ENCODE data around the gene CLSTN3.

Gene CLSTN3

DNA sequence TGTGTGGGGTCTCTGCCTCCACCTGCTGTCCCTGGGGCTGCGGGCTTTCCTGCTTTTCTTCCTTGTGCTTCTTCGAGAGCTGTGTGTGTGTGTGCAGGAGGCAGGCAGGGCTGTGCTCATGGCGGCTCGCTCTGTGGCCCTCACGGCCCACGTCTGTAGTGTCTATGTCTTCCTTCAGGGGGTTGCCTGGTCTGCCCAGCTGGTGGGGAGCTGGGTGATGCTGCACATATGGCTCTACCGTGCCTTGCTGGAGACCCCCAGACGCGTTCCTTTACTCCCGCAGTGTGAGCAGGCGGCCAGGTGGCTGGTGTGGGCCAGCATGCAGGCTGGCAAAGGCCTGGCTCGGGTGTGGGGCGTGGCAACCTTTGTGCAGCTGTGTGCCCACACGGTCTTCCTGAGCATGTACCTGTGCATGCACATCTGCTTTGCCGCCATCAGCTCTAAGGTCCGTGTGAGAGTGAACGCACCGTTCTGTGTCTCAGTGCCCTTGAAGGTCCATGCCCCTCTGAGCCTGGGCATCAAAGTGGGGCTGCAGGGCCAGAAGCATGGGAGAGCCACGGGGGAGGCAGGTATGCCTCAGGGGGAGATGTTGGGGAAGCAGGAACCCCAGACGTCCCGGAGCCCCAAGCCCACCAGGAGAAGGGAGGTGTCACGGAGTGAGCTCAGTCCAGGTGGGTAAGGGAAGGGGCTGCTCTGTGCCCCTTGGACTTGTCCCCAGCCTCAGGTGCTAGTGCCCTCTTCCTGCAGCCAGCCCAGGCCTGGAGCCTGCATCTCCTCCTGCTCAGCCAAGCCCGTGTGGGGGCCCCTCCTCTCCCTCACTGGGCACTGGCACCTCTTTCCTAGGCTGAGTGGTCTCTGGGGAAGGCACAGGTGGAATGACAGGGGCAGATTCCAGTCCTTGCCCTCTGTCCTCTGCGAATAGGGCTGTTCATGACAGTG is 26.4 kb downstream of the CLSTN3 start:
- Histone ChIP-seq H3K4me1 (ENCODE audit: control insufficient read depth, low read depth, low read length) (no peaks in the 10 kb centered on the region), H3K36me3 (ENCODE audit: control insufficient read depth, low read depth, low read length) (no peaks in the 10 kb centered on the region), H3K9me3 (ENCODE audit: control insufficient read depth, low read depth, low read length) (no peaks in the 10 kb centered on the region), H3K27ac (ENCODE audit: low read length) (no peak overlapping the region), H3K9ac (ENCODE audit: low read length) (no peak overlapping the region), H3K27me3 (ENCODE audit: control insufficient read depth, insufficient read depth, low read length) (no peaks in the 10 kb centered on the region), H3K4me3 (ENCODE audit: low read length) (no peak overlapping the region)

- Histone ChIP-seq H3K4me3 (ENCODE audit: low read length) (no peak overlapping the region), H3K4me1 (ENCODE audit: control insufficient read depth, low read depth, low read length) (no peaks in the 10 kb centered on the region), H3K27ac (ENCODE audit: low read length) (no peak overlapping the region), H3K27me3 (ENCODE audit: control insufficient read depth, insufficient read depth, low read length) (no peaks in the 10 kb centered on the region), H3K36me3 (ENCODE audit: control insufficient read depth, low read depth, low read length) (no peaks in the 10 kb centered on the region), H3K9ac (ENCODE audit: low read length) (no peak overlapping the region), H3K9me3 (ENCODE audit: control insufficient read depth, low read depth, low read length) (no peaks in the 10 kb centered on the region)
Observed at GRCh38 chr12:7157391-7157790, 27.2 kb downstream of the CLSTN3 start.

GRCh38 chr12:7158781-7159609 is 28.8 kb downstream of the CLSTN3 start:
- Histone ChIP-seq H3K27ac (ENCODE audit: low read length) (no peak overlapping the region), H3K9ac (ENCODE audit: low read length) (no peak overlapping the region), H3K4me3 (ENCODE audit: low read length) (no peak overlapping the region), H3K4me1 (ENCODE audit: control insufficient read depth, low read depth, low read length) (peaks cover 3% of the 10 kb centered on the region), H3K9me3 (ENCODE audit: control insufficient read depth, low read depth, low read length) (no peaks in the 10 kb centered on the region), H3K36me3 (ENCODE audit: control insufficient read depth, low read depth, low read length) (no peaks in the 10 kb centered on the region), H3K27me3 (ENCODE audit: control insufficient read depth, insufficient read depth, low read length) (peaks cover 11% of the 10 kb centered on the region)

- no peak overlapping the region for H3K4me3 ChIP-seq (ENCODE audit: low read length)
- H3K27ac ChIP-seq (ENCODE audit: low read length), result no peak overlapping the region
- H3K36me3 ChIP-seq (ENCODE audit: control insufficient read depth, low read depth, low read length), result no peaks in the 10 kb centered on the region
- peaks cover 3% of the 10 kb centered on the region for H3K4me1 ChIP-seq (ENCODE audit: control insufficient read depth, low read depth, low read length)
- H3K9me3 ChIP-seq (ENCODE audit: control insufficient read depth, low read depth, low read length), result no peaks in the 10 kb centered on the region
- H3K9ac ChIP-seq (ENCODE audit: low read length), result no peak overlapping the region
- peaks cover 11% of the 10 kb centered on the region for H3K27me3 ChIP-seq (ENCODE audit: control insufficient read depth, insufficient read depth, low read length)
Observed at GRCh38 chr12:7160183-7160582, 30.0 kb downstream of the CLSTN3 start.

DNA sequence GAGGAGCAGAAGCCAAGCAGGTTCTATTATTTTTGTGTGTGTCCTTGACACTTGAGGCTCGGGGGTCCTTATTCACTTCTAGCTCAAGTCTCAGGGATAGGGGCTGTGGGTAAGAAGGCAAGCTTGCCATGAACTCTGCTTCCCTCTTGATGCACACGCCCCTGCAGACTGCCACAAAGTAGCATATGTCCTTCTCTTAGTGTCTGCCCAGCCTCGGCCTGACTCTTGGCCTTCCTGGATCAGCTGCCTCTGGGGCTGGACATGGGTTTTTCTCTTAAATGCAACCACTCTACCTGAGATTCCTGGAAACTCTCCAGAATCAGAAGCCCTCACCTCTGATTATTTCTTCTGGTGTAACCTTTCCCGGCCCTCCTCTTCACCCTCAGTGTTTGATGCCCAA is 31.2 kb downstream of the CLSTN3 start:
- no peak overlapping the region for H3K9ac ChIP-seq (ENCODE audit: low read length)
- H3K9me3 ChIP-seq (ENCODE audit: control insufficient read depth, low read depth, low read length), result no peaks in the 10 kb centered on the region
- no peak overlapping the region for H3K4me3 ChIP-seq (ENCODE audit: low read length)
- H3K27me3 ChIP-seq (ENCODE audit: control insufficient read depth, insufficient read depth, low read length), result peaks cover 11% of the 10 kb centered on the region
- no peak overlapping the region for H3K27ac ChIP-seq (ENCODE audit: low read length)
- no peaks in the 10 kb centered on the region for H3K36me3 ChIP-seq (ENCODE audit: control insufficient read depth, low read depth, low read length)
- peaks cover 3% of the 10 kb centered on the region for H3K4me1 ChIP-seq (ENCODE audit: control insufficient read depth, low read depth, low read length)

DNA sequence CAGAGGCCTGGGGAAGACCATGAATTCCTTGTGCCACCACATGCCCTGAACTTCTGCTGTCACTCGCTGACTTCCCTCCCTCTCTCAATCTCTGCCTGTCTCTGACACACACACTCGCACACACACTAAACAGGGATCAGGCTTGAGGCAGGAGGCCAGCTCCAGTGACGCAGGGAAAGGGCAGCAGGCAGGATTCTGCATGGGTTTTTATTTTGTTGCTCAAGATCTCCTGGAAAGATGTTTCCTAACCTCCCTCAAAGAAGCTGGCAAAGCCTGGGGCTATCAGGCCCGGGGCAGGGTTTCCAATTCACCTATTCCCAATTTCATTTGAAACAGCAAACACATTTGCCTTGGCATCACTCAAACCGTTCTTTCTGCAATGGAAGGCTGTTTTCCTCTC is 31.6 kb downstream of the CLSTN3 start:
- peaks cover 3% of the 10 kb centered on the region for H3K4me1 ChIP-seq (ENCODE audit: control insufficient read depth, low read depth, low read length)
- H3K27me3 ChIP-seq (ENCODE audit: control insufficient read depth, insufficient read depth, low read length), result peaks cover 11% of the 10 kb centered on the region
- H3K4me3 ChIP-seq (ENCODE audit: low read length), result no peak overlapping the region
- peaks cover 4% of the 10 kb centered on the region for H3K9me3 ChIP-seq (ENCODE audit: control insufficient read depth, low read depth, low read length)
- H3K9ac ChIP-seq (ENCODE audit: low read length), result no peak overlapping the region
- no peak overlapping the region for H3K27ac ChIP-seq (ENCODE audit: low read length)
- no peaks in the 10 kb centered on the region for H3K36me3 ChIP-seq (ENCODE audit: control insufficient read depth, low read depth, low read length)

- Histone ChIP-seq H3K36me3 (ENCODE audit: control insufficient read depth, low read depth, low read length) (no peaks in the 10 kb centered on the region), H3K9ac (ENCODE audit: low read length) (no peak overlapping the region), H3K27ac (ENCODE audit: low read length) (no peak overlapping the region), H3K27me3 (ENCODE audit: control insufficient read depth, insufficient read depth, low read length) (peaks cover 11% of the 10 kb centered on the region), H3K4me1 (ENCODE audit: control insufficient read depth, low read depth, low read length) (peaks cover 3% of the 10 kb centered on the region), H3K9me3 (ENCODE audit: control insufficient read depth, low read depth, low read length) (peaks cover 13% of the 10 kb centered on the region), H3K4me3 (ENCODE audit: low read length) (no peak overlapping the region)
Observed at GRCh38 chr12:7162691-7163114, 32.5 kb downstream of the CLSTN3 start.

GRCh38 chr12:7169951-7170350 is 39.8 kb downstream of the CLSTN3 start:
- no peak overlapping the region for H3K27ac ChIP-seq (ENCODE audit: low read length)
- peaks cover 43% of the 10 kb centered on the region for H3K9me3 ChIP-seq (ENCODE audit: control insufficient read depth, low read depth, low read length)
- H3K9ac ChIP-seq (ENCODE audit: low read length), result no peak overlapping the region
- no peaks in the 10 kb centered on the region for H3K36me3 ChIP-seq (ENCODE audit: control insufficient read depth, low read depth, low read length)
- H3K27me3 ChIP-seq (ENCODE audit: control insufficient read depth, insufficient read depth, low read length), result no peaks in the 10 kb centered on the region
- H3K4me1 ChIP-seq (ENCODE audit: control insufficient read depth, low read depth, low read length), result no peaks in the 10 kb centered on the region
- H3K4me3 ChIP-seq (ENCODE audit: low read length), result no peak overlapping the region

DNA sequence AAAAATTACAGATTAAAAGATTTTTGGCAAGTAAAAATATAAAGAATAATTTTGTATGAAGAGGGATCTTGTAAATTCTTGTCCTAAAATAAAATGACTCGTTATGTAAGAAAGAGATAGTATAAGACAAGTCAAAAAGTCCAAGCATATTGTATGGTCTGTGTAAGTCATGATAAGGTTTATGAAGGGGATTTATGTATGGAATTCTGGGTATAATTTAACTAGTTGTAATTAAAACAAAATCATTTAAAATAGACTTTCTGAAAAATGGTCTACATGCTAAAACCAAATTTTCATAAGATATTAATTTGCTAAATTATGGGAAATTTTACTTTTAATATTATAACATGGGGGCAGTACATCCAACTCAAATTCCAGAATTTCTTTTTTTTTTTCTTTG is 41.7 kb downstream of the CLSTN3 start:
- no peak overlapping the region for H3K27ac ChIP-seq (ENCODE audit: low read length)
- H3K9ac ChIP-seq (ENCODE audit: low read length), result no peak overlapping the region
- H3K4me1 ChIP-seq (ENCODE audit: control insufficient read depth, low read depth, low read length), result no peaks in the 10 kb centered on the region
- H3K36me3 ChIP-seq (ENCODE audit: control insufficient read depth, low read depth, low read length), result no peaks in the 10 kb centered on the region
- H3K9me3 ChIP-seq (ENCODE audit: control insufficient read depth, low read depth, low read length), result peaks cover 44% of the 10 kb centered on the region
- no peaks in the 10 kb centered on the region for H3K27me3 ChIP-seq (ENCODE audit: control insufficient read depth, insufficient read depth, low read length)
- no peak overlapping the region for H3K4me3 ChIP-seq (ENCODE audit: low read length)

- Histone ChIP-seq H3K9me3 (ENCODE audit: control insufficient read depth, low read depth, low read length) (peaks cover 20% of the 10 kb centered on the region), H3K36me3 (ENCODE audit: control insufficient read depth, low read depth, low read length) (no peaks in the 10 kb centered on the region), H3K4me3 (ENCODE audit: low read length) (no peak overlapping the region), H3K9ac (ENCODE audit: low read length) (no peak overlapping the region), H3K4me1 (ENCODE audit: control insufficient read depth, low read depth, low read length) (no peaks in the 10 kb centered on the region), H3K27ac (ENCODE audit: low read length) (no peak overlapping the region), H3K27me3 (ENCODE audit: control insufficient read depth, insufficient read depth, low read length) (no peaks in the 10 kb centered on the region)
Observed at GRCh38 chr12:7175493-7175892, 45.3 kb downstream of the CLSTN3 start.

DNA sequence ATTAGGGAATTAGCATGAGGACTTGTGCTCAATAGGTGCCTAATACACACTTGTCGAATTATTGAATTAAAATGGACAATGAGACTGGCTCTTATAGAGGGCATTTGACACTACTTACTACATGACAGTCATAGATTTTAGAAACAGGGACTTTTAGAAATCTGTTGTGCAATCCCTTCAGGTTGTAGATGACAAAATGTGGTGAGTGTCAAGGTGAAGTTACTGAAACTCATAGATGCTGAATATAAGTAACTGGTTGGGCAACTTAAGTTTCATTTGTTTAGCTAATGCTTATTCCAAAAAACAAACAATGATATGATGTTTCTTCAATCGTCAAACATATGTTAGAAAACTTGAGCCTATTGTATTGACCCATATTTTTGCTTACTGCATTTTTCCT is 46.4 kb downstream of the CLSTN3 start:
- Histone ChIP-seq H3K4me3 (ENCODE audit: low read length) (no peak overlapping the region), H3K9ac (ENCODE audit: low read length) (no peak overlapping the region), H3K36me3 (ENCODE audit: control insufficient read depth, low read depth, low read length) (no peaks in the 10 kb centered on the region), H3K27ac (ENCODE audit: low read length) (no peak overlapping the region), H3K9me3 (ENCODE audit: control insufficient read depth, low read depth, low read length) (peaks cover 18% of the 10 kb centered on the region), H3K27me3 (ENCODE audit: control insufficient read depth, insufficient read depth, low read length) (no peaks in the 10 kb centered on the region), H3K4me1 (ENCODE audit: control insufficient read depth, low read depth, low read length) (no peaks in the 10 kb centered on the region)
